ENCODE measurements around the gene G6PC2.
"Not testable (repeated sequence)": the region's sequence is repeated elsewhere in the genome, so short reads cannot be mapped to it uniquely, and the experiment has no call there.

Gene G6PC2, protein sequence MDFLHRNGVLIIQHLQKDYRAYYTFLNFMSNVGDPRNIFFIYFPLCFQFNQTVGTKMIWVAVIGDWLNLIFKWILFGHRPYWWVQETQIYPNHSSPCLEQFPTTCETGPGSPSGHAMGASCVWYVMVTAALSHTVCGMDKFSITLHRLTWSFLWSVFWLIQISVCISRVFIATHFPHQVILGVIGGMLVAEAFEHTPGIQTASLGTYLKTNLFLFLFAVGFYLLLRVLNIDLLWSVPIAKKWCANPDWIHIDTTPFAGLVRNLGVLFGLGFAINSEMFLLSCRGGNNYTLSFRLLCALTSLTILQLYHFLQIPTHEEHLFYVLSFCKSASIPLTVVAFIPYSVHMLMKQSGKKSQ

DNA sequence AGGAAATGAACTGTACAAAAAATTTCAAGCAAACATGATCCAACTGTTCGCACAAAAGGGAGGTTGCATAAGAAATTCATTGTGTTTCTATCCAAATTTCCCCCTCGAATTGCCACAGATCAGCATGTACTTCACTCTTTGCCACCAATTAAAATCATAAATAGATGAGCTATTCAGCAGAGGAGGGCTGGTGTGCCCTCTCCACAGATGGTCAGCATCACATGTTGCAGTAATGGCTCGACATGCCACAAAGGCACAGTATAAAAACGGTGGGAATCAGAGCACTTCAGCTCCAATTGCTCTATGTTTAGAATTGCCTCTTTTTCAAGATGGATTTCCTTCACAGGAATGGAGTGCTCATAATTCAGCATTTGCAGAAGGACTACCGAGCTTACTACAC lies at the start of gene G6PC2:
G6PC2 (plus strand) TSS at position 289 of the 400 bp plus-strand sequence; CDS start at position 330, 41 bp downstream.
- DNase-seq (ENCODE audit: low spot score) = no peak

DNA sequence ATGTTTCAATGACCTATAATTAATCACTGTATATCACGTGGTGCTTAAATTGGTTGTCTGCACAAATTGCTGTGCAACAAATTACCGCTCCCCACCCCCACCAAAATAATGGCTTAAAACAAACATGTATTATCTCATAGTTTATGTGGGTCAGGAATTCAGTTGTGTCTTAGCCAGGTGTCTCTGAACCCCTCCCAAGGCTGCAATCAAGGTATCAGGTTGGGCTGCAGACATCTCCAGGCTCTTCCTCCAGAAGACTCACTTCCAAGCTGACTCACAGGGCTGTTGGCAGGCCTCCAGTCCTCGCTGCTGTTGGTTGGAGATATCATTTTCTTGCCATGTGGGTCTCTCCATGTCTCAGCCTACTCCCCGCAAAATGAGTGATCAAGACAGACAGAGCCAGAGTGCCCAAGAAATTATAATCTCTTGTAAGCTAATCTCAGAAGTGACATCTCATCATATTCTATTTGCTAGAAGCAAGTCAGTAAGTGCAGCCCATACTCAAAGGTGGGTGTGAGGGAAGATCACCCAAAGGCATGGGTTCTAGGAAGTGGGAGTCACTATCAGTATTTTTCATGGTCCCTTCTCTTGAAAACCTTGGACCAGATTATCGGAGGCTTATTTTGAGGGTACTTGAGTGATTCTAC lies 49.3 kb upstream of the G6PC2 start:
- DNase-seq (ENCODE audit: low spot score) = no peak

DNA sequence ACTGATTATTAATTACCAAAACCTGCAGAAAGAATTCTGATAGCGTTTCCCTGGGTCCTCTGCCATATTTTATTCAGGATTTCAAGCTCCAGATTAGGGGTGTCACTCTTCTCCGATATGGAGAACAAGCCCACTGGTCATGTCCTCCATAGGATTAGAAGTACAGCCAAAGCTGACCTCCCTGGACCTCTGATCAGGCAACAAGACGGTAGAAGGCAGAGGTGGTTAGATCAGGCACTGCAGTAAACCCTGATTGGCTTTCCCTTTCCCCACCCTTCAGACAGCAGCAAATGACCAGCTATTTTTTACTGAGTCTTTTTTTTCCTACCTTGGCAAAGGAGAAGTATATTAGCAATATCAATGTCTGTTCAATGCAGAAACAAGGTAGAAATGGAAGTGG lies 48.6 kb upstream of the G6PC2 start:
- DNase-seq (ENCODE audit: low spot score) = no peak

DNA sequence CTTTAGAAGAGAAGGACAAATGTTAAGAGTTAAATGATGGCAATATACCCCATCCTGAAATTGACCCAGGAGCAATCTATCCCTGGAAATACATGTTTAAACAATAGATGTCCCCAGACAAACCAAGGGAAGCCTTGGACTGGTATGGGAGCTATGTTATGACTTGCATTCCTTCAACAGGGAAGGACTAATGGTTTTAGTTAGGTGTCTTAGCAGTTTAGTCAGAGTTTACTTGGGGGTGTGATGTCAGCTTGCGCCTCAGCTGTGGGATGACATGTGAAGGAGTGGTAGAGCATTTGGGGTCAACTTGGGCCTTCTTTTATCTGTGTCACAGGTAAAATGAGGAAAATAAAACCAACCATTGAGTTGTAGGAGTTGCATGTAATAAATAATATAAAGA lies 47.6 kb upstream of the G6PC2 start:
- no peak for DNase-seq (ENCODE audit: low spot score)

DNA sequence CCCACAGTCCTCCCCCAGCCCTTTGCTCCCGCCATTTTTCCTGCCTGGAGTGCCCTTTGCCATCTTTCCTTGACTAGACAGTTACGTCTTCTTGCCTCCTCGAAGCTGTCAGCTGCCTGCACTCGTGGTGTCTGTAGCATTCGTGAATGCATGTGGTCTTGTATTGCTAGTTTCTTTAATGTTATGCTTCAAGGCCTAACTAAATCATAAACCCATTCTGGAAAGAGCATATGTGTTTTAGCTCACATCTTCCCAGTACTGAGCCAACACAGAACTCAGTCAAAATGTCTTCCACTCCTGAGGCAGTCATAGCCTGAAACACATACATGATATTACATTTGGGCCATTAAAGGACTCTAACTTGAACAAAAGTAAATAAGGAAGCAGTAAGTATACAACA lies 46.4 kb upstream of the G6PC2 start:
- no peak for DNase-seq (ENCODE audit: low spot score)

DNA sequence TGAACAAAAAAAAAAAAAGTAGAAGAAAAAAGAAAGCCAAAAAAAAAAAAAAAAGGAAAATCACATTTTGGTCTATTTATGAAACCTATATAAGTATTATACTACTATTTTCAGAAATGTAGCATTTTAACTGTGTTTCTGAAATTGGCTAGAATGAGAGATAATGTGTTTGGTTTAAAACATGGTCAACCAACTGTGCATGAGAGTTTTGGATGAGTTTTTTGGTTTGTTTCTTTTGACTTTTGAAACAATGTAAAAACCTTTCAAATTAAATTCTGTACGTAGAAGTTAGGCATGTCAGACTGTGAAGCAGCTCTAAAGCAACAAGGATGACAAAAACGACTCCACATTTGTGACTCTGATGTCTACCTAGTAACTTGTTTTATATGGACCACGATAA lies 45.5 kb upstream of the G6PC2 start:
- no peak for DNase-seq (ENCODE audit: low spot score)

DNA sequence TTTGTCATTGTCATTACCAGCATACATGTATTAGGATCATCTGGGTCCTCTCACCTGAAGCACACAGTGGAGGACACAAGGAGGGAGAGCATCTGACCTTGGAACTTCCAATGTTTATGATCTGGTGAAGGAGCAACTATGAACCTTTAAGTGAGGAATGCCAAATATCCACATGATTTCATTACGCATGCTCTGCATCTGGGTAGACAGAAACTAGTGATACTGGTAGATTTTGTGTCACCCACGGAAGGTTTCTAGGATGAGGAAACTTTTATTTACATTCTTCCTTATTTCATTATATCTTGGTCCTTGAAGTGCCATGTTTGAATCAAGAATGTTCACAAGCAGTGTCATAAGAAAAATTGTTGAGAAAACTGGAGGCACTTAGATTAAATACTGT lies 42.9 kb upstream of the G6PC2 start:
- no peak for DNase-seq (ENCODE audit: low spot score)

DNA sequence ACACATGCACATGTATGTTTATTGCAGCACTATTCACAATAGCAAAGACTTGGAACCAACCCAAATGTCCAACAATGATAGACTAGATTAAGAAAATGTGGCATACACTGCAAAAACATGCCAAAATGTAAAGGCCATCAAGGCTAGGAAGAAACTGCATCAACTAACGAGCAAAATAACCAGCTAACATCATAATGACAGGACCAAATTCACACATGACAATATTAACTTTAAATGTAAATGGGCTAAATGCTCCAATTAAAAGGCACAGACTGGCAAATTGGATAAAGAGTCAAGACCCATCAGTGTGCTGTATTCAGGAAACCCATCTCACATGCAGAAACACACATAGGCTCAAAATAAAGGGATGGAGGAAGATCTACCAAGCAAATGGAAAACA lies 33.9 kb upstream of the G6PC2 start:
- not testable (repeated sequence) for DNase-seq (ENCODE audit: low spot score)

DNA sequence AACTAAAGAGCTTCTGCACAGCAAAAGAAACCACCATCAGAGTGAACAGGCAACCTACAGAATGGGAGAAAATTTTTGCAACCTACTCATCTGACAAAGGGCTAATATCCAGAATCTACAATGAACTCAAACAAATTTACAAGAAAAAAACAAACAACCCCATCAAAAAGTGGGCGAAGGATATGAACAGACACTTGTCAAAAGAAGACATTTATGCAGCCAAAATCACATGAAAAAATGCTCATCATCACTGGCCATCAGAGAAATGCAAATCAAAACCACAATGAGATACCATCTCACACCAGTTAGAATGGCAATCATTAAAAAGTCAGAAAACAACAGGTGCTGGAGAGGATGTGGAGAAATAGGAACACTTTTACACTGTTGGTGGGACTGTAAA lies 30.7 kb upstream of the G6PC2 start:
- not testable (repeated sequence) for DNase-seq (ENCODE audit: low spot score)

DNA sequence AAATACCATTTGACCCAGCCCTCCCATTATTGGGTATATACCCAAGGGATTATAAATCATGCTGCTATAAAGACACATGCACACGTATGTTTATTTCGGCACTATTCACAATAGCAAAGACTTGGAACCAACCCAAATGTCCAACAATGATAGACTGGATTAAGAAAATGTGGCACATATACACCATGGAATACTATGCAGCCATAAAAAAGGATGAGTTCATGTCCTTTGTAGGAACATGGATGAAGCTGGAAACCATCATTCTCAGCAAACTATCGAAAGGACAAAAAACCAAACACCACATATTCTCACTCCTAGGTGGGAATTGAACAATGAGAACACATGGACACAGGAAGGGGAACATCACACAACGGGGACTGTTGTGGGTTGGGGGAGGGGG lies 30.3 kb upstream of the G6PC2 start:
- not testable (repeated sequence) for DNase-seq (ENCODE audit: low spot score)

DNA sequence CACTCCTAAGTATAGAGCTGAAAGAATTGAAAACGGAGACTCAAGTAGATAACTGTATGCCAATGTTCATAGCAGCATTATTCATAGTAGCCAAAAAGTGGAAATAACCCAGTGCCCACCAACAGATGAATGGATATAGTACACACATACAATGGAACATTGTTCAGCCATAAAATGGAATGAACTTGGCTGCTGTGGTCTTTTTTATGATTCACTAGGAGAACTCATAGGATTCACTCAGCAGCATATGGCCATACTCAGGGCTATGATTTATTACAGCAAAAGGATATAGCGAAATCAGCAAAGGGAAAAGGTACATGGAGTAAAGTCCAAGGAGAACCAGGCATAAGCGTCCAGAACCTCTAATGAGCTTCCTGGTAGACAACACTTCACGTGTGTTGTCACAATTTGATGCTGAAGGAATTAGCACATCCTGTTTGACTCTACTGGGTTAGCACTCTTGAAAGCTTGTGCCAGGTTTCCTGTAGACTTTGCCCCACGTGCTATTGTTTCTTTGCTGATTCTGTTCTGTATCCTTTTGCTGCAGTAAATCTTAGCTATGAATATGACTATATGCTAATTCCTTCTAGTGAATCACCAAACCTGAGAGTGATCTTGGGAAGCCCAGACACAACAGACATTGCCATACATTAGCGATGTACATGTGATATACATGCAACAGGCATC lies 26.6 kb upstream of the G6PC2 start:
- no peak for DNase-seq (ENCODE audit: low spot score)

DNA sequence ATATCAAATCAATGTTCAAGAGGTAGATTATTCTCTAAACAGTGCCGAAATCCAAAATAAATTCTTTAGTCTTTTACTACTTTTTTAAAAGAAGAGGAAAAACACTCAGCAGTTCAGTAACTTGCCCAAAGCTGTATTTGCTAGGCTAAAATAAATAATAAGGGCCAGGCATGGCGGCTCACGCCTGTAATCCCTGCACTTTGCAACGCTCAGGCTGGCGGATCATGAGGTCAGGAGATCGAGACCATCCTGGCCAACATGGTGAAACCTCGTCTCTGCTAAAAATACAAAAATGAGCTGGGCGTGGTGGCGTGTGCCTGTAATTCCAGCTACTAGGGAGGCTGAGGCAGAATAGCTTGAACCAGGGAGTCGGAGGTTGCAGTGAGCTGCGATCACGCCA lies 18.9 kb upstream of the G6PC2 start:
- DNase-seq (ENCODE audit: low spot score) = not testable (repeated sequence)

DNA sequence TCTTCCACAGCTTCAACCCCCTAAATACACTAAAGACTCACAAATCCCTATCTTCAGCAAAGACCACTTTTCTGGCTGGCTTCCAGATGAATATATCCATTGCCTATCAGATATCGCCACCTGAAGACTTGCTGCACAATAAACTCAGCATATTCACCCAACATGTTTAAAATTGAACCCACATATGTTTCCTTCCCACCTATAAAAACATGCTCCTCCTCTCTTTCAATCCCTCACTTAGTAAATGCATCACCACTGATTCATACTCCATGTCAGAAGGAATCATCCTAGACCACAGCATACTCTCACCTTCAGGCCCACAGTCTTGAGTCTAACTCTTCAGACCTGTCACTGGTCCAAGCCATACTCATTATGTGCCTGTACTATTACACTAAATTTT lies 16.1 kb upstream of the G6PC2 start:
- no peak for DNase-seq (ENCODE audit: low spot score)

DNA sequence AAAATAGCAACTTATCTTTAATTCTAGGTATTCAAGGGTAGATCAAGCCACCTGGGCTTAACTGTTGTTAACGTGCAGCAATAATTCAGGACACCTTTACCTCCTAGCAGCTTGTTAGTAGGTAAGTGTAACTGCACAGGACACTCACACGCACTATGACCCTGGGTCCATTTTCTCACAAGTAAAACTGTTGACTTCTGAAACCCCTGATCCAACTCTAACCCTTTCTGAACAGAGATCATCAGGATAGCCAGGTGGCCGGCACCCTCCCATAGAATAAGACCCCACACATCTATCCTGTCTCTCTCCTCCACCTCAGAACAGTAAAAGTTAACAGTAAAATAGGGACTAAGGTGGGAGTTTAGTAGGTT lies 11.5 kb upstream of the G6PC2 start:
- DNase-seq (ENCODE audit: low spot score) = no peak

DNA sequence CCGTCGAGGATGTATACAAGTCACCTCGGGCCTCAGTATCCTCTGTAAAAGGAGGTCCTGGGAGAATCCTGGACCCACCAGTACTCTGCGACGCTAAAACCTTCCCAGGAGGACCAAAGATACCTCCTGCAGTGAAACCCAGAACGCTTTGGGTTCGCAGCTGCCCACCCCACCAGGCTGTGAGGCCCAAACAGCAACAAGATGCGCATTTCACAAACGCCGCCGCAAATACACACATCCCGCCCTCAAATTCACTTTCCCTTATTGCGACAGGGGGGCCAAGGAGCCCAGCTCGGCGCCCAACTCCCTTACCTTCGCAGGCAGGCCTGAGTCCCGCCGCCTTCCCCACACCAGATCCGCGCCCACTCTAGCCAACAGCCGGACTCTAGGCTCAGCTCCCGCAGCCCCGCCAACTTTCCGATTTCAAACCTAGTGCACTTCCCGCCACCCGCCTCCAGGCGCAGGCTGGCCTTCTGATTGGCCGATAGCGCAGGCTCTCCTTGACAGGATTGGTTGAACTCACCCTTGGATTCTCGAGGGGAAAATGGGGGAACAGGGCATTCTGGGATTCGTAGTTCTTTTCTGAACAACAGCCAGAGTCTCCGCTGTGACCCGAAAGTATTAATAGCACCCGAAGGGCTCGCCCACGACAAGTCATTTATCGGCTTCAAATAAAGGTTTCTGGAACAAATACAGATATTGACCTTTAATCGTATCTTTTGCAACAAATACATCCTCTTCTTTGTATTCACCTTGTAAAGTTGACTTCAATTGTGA lies 10.9 kb upstream of the G6PC2 start, which contains the start of gene SPC25:
SPC25 (minus strand) TSS at position 425 of the 777 bp plus-strand sequence. CDS start 911 bp downstream, outside the sequence.
- DNase-seq (ENCODE audit: low spot score) = peak; percentile 91

DNA sequence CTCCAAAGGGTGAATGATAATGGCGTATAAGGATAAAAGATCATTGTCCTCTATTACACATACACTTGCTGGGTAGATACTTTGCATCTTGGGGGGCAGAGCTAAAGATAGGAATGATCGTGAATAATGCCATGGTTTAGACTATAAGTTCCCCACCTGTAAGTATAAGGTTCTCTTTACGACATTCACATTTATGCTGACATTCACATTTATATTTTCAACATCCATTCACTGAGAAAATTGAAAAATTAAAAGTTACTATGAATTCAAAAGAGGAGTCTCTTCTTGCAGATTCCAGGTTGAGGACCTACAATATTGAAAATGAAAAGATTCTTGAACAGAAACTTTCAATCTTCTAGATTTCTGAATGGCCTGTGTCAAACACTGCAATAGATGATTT lies 8.8 kb upstream of the G6PC2 start:
- DNase-seq (ENCODE audit: low spot score) = no peak

DNA sequence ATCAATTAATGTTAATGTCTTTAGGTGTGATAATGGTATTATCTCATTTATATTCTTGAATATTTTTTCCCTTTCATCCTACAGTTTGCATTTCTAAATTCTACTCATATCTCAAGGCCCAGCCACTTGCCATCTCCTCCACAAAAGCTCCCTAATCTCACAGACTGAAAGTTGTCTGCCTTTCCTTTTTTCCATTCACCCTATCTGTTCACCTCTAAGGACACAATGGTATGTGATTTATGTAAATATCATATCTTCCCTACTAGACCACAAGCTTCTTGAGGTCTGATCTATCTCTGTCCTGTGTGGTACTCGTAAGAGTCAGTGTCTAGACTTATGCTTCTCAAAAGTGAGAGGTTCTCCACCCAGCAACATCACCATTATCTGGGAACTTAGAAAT lies 7.0 kb upstream of the G6PC2 start:
- no peak for DNase-seq (ENCODE audit: low spot score)

DNA sequence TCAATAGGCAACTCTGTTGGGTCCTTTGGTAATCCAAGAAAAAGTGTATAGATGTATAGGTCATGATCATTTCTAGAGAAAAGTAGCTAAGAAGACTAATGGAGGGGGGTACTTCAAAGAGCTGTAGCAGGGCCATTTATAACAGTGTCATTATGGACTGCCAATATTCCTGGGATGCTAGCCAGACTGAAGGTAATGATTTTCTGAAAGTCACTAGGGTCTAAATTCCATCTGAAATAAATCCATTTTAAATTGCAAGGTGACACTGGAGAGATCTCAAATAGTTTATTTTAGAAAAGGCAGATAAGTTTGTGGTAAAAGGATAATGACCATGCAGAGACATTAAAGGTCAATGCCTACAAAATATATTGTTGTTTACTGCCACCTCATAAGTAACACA lies 6.4 kb upstream of the G6PC2 start:
- DNase-seq (ENCODE audit: low spot score) = no peak

DNA sequence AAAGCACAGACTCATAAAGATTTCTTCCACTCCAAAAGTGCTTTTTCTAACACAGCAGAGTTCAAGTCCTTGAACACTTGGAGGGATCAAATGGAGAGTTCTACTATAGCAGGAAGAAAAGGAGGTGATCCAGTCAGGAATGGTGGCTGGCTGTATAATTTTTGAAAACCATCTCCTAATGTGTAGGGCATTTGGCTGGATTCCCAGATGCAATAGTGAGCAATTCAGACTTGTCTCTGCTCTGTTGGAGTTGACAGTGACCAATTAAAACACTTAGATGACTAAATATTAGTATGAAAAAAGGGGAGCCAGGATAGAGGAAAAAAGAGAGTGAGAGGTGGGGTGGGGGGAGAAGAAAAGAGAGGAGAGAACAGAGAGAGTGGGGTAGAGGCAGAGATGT lies 5.3 kb upstream of the G6PC2 start:
- no peak for DNase-seq (ENCODE audit: low spot score)

DNA sequence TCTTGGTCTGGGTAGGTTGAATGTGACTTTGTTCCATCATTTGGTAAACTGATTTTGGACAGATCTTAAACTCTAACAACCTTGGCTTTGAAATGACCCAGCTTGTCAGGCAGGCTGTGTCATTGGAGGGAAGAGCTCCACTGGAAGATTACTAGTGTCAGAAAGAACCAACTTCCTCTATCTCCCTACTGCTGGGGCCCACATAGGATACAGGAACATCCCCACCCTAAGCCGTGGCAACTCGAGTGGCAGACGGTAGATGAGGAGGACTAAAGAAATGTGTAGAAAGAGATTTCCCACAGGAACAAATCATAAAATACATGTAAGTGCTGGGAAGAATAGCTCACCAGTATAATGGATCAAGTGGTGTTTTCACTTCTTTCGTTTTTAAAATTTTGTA lies 4.3 kb upstream of the G6PC2 start:
- DNase-seq (ENCODE audit: low spot score) = no peak

DNA sequence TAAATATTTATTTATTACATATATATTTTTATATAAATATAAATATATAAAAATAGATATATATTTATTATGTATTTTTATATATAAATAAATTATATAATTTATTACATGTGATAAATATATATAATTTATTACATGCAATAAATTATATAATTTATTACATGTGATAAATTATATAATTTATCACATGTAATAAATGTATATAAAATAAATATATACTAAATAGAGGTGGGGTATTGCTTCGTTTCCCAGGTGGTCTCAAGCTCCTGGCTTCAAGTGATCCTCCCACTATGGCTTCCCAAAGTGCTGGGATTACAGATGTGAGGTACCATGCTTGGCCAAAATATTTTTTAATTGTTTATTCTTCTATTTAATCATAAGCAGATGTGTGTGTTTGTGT lies 3.6 kb upstream of the G6PC2 start:
- no peak for DNase-seq (ENCODE audit: low spot score)

DNA sequence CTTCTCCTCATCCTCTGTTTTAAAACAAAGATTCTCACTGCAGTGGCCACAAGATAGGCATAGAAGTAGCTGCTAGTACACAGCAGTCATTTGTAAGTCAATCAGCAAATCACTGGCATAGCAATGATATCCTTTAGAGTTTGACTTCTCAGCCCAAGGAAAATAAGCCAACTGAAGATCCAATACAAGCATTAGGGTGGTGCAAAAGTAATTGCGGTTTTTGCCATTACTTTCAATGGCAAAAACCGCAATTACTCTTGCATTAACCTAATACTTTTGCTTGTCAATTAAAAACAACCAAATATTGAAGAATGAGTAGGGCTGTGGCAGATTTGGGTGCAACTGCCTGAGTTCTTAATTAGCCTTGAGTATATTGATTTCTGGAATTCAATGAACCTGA lies 2.8 kb downstream of the G6PC2 start:
- DNase-seq (ENCODE audit: low spot score) = no peak
